HL-60/S4 (cell line): ENCODE measurements around the gene ITGB4.

Experiments used
- in situ Hi-C: fragments of 300-500 bp; cut with MboI; formaldehyde crosslinking; loops from 2 replicates; pipeline ENCODE4 v1.14.3; 2022; ENCODE audit warnings: low sequenced_read_pairs

Gene ITGB4

DNA sequence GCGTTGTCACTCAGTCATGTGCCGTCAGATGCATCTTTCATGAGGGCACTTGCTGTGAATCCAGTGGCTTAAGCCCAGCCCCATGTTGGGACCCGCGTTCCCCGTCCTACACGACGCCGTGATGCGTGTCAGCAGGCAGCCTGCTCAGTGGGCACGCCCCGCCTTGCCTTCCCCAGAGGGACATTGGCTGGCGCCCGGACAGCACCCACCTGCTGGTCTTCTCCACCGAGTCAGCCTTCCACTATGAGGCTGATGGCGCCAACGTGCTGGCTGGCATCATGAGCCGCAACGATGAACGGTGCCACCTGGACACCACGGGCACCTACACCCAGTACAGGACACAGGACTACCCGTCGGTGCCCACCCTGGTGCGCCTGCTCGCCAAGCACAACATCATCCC lies 8.8 kb downstream of the ITGB4 start:
- in situ Hi-C loops: no loop called here

DNA sequence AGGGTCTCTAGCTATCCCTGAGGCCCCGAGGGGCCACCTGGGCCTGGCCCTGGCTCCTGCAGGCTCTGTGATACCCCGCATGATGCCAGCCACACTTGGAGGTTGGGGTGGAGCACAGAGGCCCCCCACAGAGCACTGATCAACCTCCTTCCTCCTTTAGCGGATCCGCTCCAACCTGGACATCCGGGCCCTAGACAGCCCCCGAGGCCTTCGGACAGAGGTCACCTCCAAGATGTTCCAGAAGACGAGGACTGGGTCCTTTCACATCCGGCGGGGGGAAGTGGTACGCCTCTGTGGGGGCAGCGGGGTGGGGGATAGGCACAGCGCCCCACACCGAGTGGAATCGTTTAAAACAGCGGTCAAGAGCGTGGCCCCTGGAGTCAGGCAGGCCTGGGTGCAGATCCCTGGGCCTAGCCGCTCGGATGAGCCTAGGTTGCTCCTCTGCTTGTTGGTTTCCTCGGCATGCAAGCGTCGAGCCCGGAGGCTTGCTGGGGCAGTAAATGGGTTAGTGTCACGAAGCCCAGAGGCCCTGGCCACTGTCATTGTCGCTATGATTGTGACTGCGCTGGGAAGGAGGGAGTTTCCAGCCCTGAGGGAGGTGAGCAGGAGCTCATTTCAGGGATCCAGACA lies 9.9 kb downstream of the ITGB4 start:
- in situ Hi-C loops: no loop called here

- in situ Hi-C loops: no loop called here
Measured at GRCh38 chr17:75731716-75732498, 10.6 kb downstream of the ITGB4 start.

DNA sequence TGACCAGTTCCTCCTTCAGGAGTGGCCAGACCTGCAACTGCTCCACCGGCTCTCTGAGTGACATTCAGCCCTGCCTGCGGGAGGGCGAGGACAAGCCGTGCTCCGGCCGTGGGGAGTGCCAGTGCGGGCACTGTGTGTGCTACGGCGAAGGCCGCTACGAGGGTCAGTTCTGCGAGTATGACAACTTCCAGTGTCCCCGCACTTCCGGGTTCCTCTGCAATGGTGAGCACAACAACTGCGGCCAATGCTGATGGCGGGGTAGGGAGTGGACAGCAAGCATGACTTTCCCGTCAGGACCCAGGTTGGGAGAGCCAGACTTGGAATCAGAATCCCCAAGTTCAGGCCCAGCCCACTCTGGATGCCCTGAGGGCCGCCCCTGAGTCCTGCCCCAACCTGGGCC lies 12.2 kb downstream of the ITGB4 start:
- in situ Hi-C loops: no loop called here

DNA sequence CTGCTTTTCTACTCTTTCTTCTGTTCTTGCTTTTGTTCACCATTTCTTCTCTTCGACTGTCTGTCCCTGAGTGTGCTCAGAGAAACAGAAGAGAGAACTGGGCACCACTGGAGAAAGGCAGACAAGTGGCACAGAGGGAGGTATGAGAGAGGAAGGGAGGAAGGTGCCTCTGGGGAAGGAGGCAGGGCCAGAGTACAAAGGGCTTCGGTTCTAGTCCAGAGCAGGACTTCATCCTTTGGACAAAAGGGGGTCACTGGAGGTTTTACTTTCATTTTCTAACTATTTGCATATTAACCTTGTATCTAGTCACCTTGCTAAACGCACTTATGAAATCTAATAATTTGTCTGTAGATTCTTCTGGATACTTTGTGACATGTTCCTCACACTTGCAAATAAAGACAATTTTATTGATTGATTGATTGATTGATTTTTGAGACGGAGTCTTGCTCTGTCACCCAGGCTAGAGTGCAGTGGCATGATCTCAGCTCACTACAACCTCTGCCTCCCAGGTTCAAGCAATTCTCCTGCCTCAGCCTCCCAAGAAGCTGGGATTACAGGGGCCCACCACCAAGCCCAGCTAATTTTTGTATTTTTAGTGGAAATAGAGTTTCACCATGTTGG lies 13.5 kb downstream of the ITGB4 start:
- in situ Hi-C loops: no loop called here

DNA sequence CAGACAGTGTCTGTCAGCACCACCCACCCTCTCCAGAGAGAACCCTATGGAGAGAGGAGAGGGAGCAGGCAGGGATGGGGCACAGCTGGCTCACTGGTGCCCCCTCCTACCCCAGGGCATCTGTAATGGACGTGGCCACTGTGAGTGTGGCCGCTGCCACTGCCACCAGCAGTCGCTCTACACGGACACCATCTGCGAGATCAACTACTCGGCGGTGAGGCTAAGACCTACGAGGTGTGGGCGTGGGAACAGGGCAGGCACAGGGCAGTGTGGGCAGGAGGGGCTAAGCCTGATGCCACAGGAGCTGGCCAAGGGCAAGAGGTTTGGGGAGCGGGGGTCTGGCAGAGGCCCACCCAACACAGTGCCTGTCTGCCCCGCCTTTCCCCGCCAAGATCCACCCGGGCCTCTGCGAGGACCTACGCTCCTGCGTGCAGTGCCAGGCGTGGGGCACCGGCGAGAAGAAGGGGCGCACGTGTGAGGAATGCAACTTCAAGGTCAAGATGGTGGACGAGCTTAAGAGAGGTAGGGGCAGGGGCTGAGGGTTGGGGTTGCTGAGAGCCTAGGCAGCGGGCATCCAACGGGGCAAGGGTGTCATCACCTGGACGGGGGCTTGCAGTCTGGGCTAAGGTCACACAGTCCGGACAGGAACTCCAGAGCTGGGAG lies 15.0 kb downstream of the ITGB4 start:
- in situ Hi-C loops: no loop called here

DNA sequence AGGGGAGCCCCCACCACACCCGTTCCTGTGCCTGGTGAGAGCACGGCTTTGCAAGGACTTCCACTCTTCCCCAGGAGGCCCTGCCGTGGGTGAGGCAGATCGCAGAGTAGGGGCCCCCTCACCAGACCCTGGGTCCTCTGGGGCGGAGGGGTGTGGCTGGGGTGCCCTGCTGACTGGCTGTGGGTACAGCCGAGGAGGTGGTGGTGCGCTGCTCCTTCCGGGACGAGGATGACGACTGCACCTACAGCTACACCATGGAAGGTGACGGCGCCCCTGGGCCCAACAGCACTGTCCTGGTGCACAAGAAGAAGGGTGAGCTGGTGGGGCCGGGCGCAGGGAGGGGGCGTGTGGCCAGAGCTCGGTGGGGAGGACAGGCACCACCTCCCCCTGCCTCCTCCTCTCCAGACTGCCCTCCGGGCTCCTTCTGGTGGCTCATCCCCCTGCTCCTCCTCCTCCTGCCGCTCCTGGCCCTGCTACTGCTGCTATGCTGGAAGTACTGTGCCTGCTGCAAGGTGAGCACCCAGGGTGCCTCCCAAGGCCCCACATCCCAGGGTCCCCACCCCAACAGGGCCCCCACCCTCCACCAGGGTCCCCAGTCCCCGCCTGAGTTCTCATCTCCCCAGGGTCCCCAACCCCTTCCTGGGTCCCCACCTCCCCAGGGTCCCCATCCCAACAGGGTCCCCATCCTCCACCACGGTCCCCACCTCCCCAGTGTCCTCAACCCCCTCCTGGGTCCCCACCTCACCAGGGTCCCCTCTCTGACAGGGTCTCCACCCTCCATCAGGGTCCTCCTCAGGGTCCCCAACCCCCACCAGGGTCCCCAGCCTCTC lies 16.1 kb downstream of the ITGB4 start:
- in situ Hi-C loops: no loop called here

- in situ Hi-C loops: no loop called here
Measured at GRCh38 chr17:75738218-75738802, 17.1 kb downstream of the ITGB4 start.

DNA sequence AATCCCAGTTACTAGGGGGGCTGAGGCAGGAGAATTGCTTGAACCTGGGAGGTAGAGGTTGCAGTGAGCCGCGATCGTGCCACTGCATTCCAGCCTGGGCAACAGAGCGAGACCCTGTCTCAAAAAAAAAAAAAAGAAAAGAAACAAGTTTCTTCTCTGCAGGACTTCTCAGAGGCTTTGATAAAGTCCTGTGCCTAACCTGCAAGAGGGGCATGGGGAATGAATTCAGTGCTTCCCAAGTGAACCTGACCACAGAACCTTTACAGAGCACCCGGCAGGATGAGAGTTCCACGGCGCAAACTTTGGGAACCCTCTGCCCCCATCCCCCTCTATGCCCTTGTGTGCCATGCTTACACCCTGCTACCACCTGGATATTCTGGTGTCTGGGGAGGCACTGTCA lies 17.9 kb downstream of the ITGB4 start:
- in situ Hi-C loops: no loop called here

GRCh38 chr17:75739801-75740200 lies 18.5 kb downstream of the ITGB4 start:
- in situ Hi-C loops: loop anchor here (10.0 kb wide), 1 partner anchor 315 kb away; no protein-coding TSS in a partner anchor

DNA sequence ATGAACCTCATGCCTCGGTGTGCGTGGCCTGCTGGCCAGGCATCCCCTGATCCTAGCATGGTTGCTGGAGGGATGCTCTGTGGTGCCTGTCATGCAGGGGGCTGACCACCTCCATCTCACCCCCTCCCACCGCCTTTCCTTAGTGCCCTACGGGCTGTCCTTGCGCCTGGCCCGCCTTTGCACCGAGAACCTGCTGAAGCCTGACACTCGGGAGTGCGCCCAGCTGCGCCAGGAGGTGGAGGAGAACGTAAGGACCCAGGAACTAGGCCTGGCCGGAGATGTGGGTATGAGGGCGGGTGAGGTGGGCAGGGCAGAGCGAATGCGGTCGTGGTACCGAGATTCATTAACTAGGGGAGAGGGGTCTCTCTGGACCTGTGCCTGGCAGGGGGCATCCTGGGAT lies 19.0 kb downstream of the ITGB4 start:
- in situ Hi-C loops: loop anchor here (10.0 kb wide), 1 partner anchor 315 kb away; no protein-coding TSS in a partner anchor

DNA sequence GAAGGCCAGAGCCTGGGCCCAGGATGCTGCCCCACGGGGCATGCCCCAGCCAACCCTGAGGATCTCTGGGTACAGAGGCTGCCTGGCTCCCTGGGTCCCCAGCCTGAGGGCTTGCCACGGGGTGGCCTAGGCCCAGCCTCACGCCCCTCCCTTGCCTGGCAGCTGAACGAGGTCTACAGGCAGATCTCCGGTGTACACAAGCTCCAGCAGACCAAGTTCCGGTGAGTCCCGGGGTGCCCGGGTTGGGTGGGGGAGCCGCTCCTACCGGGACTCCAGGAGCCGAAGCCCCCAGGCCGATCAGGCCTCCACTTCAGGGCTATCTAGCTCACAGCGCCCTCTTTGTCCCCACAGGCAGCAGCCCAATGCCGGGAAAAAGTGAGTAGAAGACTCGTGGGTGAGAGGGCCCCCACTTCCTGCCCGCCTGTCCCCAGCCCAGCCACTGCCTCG lies 19.4 kb downstream of the ITGB4 start:
- in situ Hi-C loops: loop anchor here (10.0 kb wide), 1 partner anchor 316 kb away; no protein-coding TSS in a partner anchor

DNA sequence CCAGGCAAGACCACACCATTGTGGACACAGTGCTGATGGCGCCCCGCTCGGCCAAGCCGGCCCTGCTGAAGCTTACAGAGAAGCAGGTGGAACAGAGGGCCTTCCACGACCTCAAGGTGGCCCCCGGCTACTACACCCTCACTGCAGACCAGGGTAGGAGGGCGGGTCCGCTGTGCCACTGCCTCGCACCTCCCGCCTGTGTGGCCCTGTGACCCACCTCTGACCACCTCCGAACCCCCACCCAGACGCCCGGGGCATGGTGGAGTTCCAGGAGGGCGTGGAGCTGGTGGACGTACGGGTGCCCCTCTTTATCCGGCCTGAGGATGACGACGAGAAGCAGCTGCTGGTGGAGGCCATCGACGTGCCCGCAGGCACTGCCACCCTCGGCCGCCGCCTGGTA lies 21.1 kb downstream of the ITGB4 start:
- in situ Hi-C loops: loop anchor here (10.0 kb wide), 1 partner anchor 318 kb away; no protein-coding TSS in a partner anchor

DNA sequence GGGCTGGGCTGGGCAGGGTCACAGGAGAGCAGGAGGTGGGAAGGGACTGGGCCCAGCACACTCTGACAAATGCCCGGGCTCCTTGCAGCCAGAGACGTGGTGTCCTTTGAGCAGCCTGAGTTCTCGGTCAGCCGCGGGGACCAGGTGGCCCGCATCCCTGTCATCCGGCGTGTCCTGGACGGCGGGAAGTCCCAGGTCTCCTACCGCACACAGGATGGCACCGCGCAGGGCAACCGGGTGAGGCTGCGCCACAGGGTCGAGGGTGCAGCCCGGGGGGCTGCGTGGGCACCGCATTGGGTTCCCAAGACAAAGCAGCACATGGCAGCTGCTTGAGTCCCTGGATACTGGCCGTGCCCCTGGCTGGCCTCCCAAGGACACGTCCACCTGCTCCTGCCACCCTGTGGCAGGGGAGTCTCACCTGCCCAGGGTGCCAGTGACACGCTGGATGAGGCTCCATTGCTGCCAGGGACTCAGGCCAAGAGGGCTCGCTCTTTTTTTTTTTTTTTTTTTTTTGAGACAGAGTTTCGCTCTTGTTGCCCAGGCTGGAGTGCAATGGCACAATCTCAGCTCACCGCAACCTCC lies 22.5 kb downstream of the ITGB4 start:
- in situ Hi-C loops: loop anchor here (10.0 kb wide), 1 partner anchor 319 kb away; no protein-coding TSS in a partner anchor

- in situ Hi-C loops: loop anchor here (5.0 to 10.0 kb wide), 2 partner anchors 76 to 324 kb away; no protein-coding TSS in a partner anchor
Measured at GRCh38 chr17:75748706-75749105, 27.4 kb downstream of the ITGB4 start.

- in situ Hi-C loops: loop anchor here (5.0 to 25.0 kb wide), 3 partner anchors 77 to 325 kb away; partner anchors contain the start of gene CDK3
Measured at GRCh38 chr17:75749545-75750389, 28.5 kb downstream of the ITGB4 start.

DNA sequence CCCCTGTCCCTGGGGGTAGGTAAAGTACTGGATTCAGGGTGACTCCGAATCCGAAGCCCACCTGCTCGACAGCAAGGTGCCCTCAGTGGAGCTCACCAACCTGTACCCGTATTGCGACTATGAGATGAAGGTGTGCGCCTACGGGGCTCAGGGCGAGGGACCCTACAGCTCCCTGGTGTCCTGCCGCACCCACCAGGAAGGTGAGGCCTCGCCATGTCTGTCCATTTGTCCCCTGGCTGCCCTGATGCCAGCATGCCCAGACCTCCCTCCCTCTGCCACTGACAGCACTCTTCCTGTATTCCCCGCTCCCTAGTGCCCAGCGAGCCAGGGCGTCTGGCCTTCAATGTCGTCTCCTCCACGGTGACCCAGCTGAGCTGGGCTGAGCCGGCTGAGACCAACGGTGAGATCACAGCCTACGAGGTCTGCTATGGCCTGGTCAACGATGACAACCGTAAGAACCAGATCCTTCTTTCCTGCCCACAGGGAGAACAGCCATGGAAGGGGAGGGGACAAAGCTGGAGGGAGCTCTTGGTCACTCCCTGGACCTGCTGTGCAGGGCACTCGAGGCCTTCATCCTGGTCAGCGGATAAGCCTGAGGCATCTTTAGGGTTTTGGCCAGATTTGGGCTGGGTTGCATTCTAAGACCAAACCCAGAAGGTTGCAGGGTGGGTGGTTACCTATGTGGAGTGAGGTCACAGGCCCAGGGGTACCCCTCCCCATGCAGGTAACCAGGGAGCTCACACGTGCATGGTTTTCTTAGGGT lies 29.6 kb downstream of the ITGB4 start:
- in situ Hi-C loops: loop anchor here (25.0 kb wide), 1 partner anchor 261 kb away; the partner anchor contains the start of gene CDK3
